Parietal lobe (tissue), 1 donor: Measurements from ENCODE around the gene MAP4K2. TPM values are rescaled to one million over a fixed set of nuclear protein-coding genes. Genes with fewer than 3 reads are reported as not detected.

Source experiments
- total RNA-seq: library from RNA; depleted of rRNA; stranded (reverse); fragments of >200 nt; gene quantifications from one replicate; pipeline ENCODE4 v1.2.3, GENCODE V29; 2014

Gene MAP4K2
- 15.7 TPM for total RNA-seq

DNA sequence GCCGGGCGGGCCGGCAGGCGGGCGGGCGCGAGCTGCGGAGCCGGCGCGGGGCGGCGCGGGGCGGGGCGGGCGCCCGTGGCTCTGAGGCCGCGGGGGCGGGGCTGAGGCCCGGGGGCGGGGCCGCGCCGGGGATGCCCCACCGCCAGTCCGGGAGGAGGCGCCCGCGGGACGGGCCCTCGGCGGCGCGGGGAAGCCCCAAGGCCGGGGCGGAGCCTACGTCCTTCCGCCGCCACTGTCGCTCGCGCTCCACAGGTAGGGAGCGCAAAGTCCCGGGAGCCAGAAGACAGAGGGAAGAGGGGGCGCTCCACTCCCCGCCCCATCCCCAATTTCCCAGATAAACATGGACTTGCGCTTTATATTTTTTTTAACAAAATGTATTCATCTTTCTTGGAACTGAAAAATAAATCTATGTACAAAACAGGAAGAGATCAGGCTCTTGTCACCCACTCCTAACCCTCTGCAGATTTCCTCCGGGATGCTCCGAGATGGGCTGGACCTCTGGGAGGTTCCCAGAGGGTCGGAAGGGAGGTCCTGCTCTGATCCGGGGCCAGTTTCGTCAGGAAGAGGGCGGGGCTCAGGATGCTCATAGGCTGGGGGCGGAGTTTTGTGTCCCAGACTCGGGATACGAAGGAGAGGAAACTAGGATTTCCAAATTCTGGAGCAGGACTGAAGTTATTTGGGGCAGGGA is at the start of gene MAP4K2:
Gene MAP4K2, minus strand, starts transcription at position 57 of the 688 bp plus-strand sequence. CDS start 65 bp downstream, outside the sequence.

DNA sequence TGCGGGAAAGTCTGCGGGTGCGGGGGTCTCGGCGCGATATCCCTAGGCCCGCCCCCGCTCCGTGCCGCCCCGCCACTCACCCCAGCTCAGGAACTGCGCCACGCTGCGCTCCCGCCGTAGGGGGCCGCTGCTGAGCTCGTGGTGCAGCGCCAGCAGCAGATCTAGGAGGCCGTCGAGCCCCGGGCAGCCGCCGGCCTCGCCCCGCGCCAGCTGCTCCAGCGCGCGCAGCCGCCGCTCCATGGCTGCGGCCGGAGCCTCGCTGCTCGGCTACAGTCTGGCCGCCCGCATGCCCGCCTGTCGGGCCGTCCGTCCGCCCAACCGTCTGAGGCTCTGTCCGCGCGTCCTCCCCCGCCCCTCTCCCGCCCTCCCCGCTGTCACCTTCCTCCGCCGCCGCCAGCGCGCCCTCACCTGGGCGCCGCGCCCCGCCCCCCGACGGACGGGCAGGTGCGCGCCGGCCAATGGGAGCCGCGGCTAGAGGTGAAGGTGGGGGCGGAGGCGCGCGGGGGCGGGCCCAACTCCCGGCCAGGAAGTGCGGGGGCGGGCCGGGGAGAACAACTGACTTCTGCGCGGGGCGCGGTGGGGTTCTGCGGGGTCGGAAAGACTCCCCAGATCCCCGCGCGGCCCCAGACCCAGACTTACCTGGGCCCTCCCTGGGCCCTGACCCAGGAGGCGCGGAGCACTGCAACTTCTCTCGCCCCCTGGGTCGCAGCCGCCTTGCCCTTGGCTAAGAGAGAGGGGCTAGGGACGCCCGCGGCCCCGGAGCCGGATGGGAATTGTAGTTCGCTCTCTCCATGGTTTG is 41.5 kb upstream of the MAP4K2 start, which contains the start of gene CDC42BPG:
Gene CDC42BPG, minus strand, starts transcription at position 324 of the 799 bp plus-strand sequence. Its CDS starts 84 bp downstream, at position 240.

GRCh38 chr11:64810271-64810890 is 7.4 kb upstream of the MAP4K2 start, which contains the start of gene MEN1:
Gene MEN1 (minus strand): TSS chr11:64810551. CDS start chr11:64810109, 442 bp downstream.

GRCh38 chr11:64778473-64779298 is 24.3 kb downstream of the MAP4K2 start, which contains the start of gene SF1:
Gene SF1 (minus strand): TSS chr11:64778542. CDS start chr11:64778392, 150 bp downstream.

DNA sequence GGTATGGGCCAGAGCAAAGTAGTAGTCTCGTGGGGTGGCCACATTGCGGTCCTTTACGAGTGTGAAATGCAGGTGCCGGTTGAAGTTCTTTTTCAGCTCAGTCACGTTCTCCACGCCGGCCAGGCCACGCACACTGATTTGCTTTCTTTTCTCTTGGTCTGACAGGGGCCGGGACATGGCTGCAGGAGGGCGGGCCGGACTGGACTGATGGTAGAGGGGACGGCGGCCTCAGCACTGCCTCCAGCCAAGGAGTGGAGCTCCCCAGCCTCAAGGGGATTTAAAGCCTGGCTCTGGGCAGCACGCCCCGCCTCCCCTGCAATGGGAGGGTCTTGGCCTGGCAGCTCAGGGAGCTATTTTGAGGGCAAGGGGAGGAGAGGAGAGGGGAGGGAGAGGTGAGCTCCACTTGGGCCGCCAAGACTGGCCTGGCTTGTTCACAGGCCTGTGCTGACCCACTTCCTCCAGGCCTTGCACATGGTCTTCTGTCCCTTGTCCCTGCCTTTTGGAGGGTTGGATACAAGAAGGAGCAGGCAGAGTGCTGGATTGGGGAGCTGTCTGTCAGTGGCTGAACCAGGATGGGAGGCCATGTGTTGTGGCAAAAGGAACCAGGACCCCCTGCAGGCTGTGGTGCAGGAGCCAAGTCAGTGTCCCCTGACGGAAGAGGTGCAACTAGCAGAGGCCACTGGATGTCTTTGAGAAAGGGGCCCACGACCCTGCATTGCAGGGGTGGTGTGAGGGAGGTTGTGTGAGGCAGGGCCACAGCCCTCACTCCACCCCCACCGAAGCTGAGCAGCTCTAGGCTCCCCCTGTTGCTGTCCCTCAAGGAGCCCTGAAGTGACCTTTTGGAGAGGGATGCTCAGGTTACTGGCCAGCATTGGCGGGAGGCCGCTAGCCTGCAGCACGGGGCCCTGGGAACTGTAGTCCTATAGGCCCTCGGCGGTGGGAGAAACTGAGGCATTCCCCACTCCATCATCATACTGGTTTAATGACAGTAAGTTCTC is 43.0 kb downstream of the MAP4K2 start, which contains the start of gene PYGM:
Gene PYGM, minus strand, starts transcription at position 253 of the 998 bp plus-strand sequence. Its CDS starts 76 bp downstream, at position 177.

GRCh38 chr11:64743591-64744543 is 59.1 kb downstream of the MAP4K2 start, which contains the start of gene RASGRP2:
Gene RASGRP2 (minus strand): TSS chr11:64744142. CDS start chr11:64742866, 1,276 bp downstream.

Other genes starting within 250 kb of the MAP4K2 start
- gene SLC22A11, start 247.3 kb downstream of the MAP4K2 start, total RNA-seq: not detected
- not detected for gene SLC22A12, start 212.0 kb downstream of the MAP4K2 start, total RNA-seq
- 315 TPM for gene NRXN2, start 80.0 kb downstream of the MAP4K2 start, total RNA-seq
- 40.7 TPM for gene RASGRP2, start 59.1 kb downstream of the MAP4K2 start, total RNA-seq
- gene PYGM, start 43.2 kb downstream of the MAP4K2 start, total RNA-seq: 0.63 TPM
- gene SF1, start 24.7 kb downstream of the MAP4K2 start, total RNA-seq: 193 TPM
- gene MEN1, start 7.3 kb upstream of the MAP4K2 start, total RNA-seq: 24.4 TPM
- gene CDC42BPG, start 41.4 kb upstream of the MAP4K2 start, total RNA-seq: 0.31 TPM
- gene EHD1, start 75.4 kb upstream of the MAP4K2 start, total RNA-seq: 44.4 TPM
- 13.1 TPM for gene ATG2A, start 114.0 kb upstream of the MAP4K2 start, total RNA-seq
- 27.9 TPM for gene PPP2R5B, start 121.5 kb upstream of the MAP4K2 start, total RNA-seq
- gene GPHA2, start 132.7 kb upstream of the MAP4K2 start, total RNA-seq: not detected
- not detected for gene MAJIN, start 168.9 kb upstream of the MAP4K2 start, total RNA-seq
- gene BATF2, start 193.8 kb upstream of the MAP4K2 start, total RNA-seq: not detected
- 42.9 TPM for gene ARL2, start 210.9 kb upstream of the MAP4K2 start, total RNA-seq
- gene SNX15, start 224.2 kb upstream of the MAP4K2 start, total RNA-seq: 21.9 TPM
- gene SAC3D1, start 238.0 kb upstream of the MAP4K2 start, total RNA-seq: 4.7 TPM